BLaER1 (cell line): ENCODE data around the gene EIF1.

Experiments used
- H3K27ac ChIP-seq: shearing (Covaris generic); formaldehyde crosslinking; 2 replicates; pipeline ENCODE4 v1.8.1; 2022
- H3K27me3 ChIP-seq: shearing (Covaris generic); formaldehyde crosslinking; 2 replicates; pipeline ENCODE4 v1.8.1; 2022
- H3K36me3 ChIP-seq: shearing (Covaris generic); formaldehyde crosslinking; 2 replicates; pipeline ENCODE4 v1.8.1; 2022
- H3K4me1 ChIP-seq: shearing (Covaris generic); formaldehyde crosslinking; 2 replicates; pipeline ENCODE4 v1.8.1; 2022
- H3K4me2 ChIP-seq: shearing (Covaris generic); formaldehyde crosslinking; 2 replicates; pipeline ENCODE4 v1.8.1; 2022
- H3K4me3 ChIP-seq: shearing (Covaris generic); formaldehyde crosslinking; 2 replicates; pipeline ENCODE4 v1.8.1; 2022
- H3K9ac ChIP-seq: shearing (Covaris generic); formaldehyde crosslinking; 2 replicates; pipeline ENCODE4 v1.8.1; 2022
- H3K9me3 ChIP-seq: shearing (Covaris generic); formaldehyde crosslinking; 2 replicates; pipeline ENCODE4 v1.8.1; 2022
- H4K20me1 ChIP-seq: shearing (Covaris generic); formaldehyde crosslinking; 2 replicates; pipeline ENCODE4 v1.8.1; 2022
- Cebpa-rat ChIP-seq: shearing (Covaris generic); IDR thresholded peaks from 2 replicates; pipeline ENCODE4 v1.8.1; 2022

The EIF1 gene

GRCh38 chr17:41741709-41742108 is 53.0 kb downstream of the EIF1 start:
- no peak overlapping the region for H3K4me2 ChIP-seq
- H3K4me3 ChIP-seq: no peak overlapping the region
- no peak overlapping the region for H3K27ac ChIP-seq
- H4K20me1 ChIP-seq: no peaks in the 10 kb centered on the region
- TF ChIP-seq Cebpa-rat: no peak
- peaks cover 11% of the 10 kb centered on the region for H3K27me3 ChIP-seq
- no peaks in the 10 kb centered on the region for H3K9me3 ChIP-seq
- no peak overlapping the region for H3K9ac ChIP-seq
- H3K36me3 ChIP-seq: no peaks in the 10 kb centered on the region
- peaks cover 45% of the 10 kb centered on the region for H3K4me1 ChIP-seq
